ENCODE results near the gene GALR2. TPM values are rescaled to one million over a fixed set of nuclear protein-coding genes. Genes with fewer than 3 reads are reported as not detected.
"Not testable (repeated sequence)": the region's sequence is repeated elsewhere in the genome, so short reads cannot be mapped to it uniquely, and the experiment has no call there.

GALR2 gene
- total RNA-seq, 1 donor from 2014 or later: not detected

- H3K9me3 Mint-ChIP-seq: no peaks in the 10 kb centered on the region
- H3K4me1 Mint-ChIP-seq: no peaks in the 10 kb centered on the region
- peaks cover 29% of the 10 kb centered on the region for H3K36me3 Mint-ChIP-seq (ENCODE audit: low read depth)
- H3K4me3 Mint-ChIP-seq: no peak overlapping the region
- H3K27ac Mint-ChIP-seq (ENCODE audit: unreplicated experiment): peak overlapping the region; percentile 45
- no peak for TF ChIP-seq CTCF (conservative IDR thresholded peaks at IDR 0.05)
- no peak for DNase-seq (ENCODE audit: low read depth, low spot score)
- no peaks in the 10 kb centered on the region for H3K27me3 Mint-ChIP-seq (ENCODE audit: low read depth)
Measured at GRCh38 chr17:76039121-76039520, 35.5 kb upstream of the GALR2 start.

DNA sequence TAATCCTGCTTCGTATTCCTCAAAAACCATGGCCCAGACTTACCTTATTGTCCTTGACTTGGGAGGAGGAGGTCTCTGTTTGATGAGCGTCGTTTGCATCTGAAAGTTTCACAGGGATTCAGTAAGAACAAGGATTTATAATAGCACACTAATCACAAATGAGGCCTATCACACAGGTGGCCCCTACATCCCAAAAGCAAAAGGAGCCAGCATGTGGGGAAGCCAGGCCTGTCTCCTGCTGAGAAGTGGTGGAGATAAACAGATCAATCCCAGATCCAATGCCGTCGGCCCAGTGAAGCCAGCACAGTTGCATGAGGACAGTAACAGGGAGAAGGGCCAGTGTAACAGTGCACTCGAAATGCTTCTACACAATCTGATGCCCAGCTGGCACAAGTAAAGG is 34.2 kb upstream of the GALR2 start:
- Mint-ChIP-seq H3K27me3 (ENCODE audit: low read depth) (no peaks in the 10 kb centered on the region), H3K4me1 (no peaks in the 10 kb centered on the region), H3K4me3 (no peak overlapping the region), H3K36me3 (ENCODE audit: low read depth) (peaks cover 33% of the 10 kb centered on the region), H3K27ac (ENCODE audit: unreplicated experiment) (no peak overlapping the region), H3K9me3 (no peaks in the 10 kb centered on the region)
- DNase-seq (ENCODE audit: low read depth, low spot score): no peak
- no peak for TF ChIP-seq CTCF (conservative IDR thresholded peaks at IDR 0.05)

GRCh38 chr17:76042868-76043267 is 31.7 kb upstream of the GALR2 start:
- not testable (repeated sequence) for H3K9me3 Mint-ChIP-seq; H3K4me3 Mint-ChIP-seq; DNase-seq (ENCODE audit: low read depth, low spot score); H3K27ac Mint-ChIP-seq (ENCODE audit: unreplicated experiment); H3K4me1 Mint-ChIP-seq; H3K27me3 Mint-ChIP-seq (ENCODE audit: low read depth)
- H3K36me3 Mint-ChIP-seq (ENCODE audit: low read depth): peaks cover 36% of the 10 kb centered on the region

DNA sequence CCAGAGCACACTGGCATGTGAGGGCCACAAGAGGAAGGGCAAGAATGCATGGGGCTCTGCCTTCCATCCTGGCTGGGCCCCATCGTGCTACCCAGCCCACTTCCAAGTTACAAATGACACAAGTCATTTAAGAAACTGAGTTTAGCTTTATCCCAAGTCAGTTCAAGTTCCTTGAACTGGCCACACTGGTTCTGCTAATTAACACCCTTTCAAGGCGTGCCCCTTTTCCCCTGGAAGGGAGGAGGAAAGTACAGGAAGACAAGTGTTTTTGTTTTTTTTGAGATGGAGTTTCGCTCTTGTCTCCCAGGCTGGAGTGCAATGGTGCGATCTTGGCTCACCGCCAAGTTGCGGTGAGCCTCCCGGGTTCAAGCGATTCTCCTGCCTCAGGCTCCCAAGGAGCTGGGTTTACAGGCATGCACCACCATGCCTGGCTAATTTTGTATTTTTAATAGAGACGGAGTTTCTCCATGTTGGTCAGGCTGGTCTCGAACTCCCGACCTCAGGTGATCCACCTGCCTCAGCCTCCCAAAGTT is 30.0 kb upstream of the GALR2 start:
- DNase-seq (ENCODE audit: low read depth, low spot score); H3K4me3 Mint-ChIP-seq; H3K4me1 Mint-ChIP-seq; H3K9me3 Mint-ChIP-seq; H3K27ac Mint-ChIP-seq (ENCODE audit: unreplicated experiment); H3K27me3 Mint-ChIP-seq (ENCODE audit: low read depth): not testable (repeated sequence)
- H3K36me3 Mint-ChIP-seq (ENCODE audit: low read depth): peaks cover 30% of the 10 kb centered on the region

DNA sequence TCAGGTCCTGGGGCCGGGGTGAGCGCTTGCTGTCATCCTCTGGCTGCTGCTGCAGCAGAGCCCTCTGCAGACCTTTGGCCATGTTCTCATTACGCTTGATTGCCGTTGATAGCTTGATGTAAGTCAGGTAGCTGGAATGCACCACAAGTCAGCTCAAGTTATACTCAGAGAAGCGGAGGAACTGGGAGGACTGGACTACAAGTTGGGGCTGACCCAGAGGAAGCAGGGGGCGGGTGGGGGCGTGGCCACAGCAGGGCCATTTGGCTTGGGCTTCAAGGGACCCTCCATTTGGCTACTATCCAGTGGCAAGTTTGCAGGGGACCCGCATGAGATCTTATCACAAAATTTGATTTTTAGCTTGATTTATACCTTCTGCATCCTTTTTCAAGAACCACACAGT is 28.5 kb upstream of the GALR2 start:
- peaks cover 15% of the 10 kb centered on the region for H3K4me1 Mint-ChIP-seq
- H3K27me3 Mint-ChIP-seq (ENCODE audit: low read depth): no peaks in the 10 kb centered on the region
- no peak for TF ChIP-seq CTCF (conservative IDR thresholded peaks at IDR 0.05)
- H3K9me3 Mint-ChIP-seq: no peaks in the 10 kb centered on the region
- H3K27ac Mint-ChIP-seq (ENCODE audit: unreplicated experiment): no peak overlapping the region
- H3K36me3 Mint-ChIP-seq (ENCODE audit: low read depth): peaks cover 31% of the 10 kb centered on the region
- H3K4me3 Mint-ChIP-seq: no peak overlapping the region
- DNase-seq (ENCODE audit: low read depth, low spot score): no peak

- H3K36me3 Mint-ChIP-seq (ENCODE audit: low read depth): peaks cover 27% of the 10 kb centered on the region
- TF ChIP-seq CTCF (conservative IDR thresholded peaks at IDR 0.05): no peak
- peak overlapping the region; percentile 24 for H3K27ac Mint-ChIP-seq (ENCODE audit: unreplicated experiment)
- H3K4me3 Mint-ChIP-seq: no peak overlapping the region
- H3K9me3 Mint-ChIP-seq: no peaks in the 10 kb centered on the region
- H3K27me3 Mint-ChIP-seq (ENCODE audit: low read depth): no peaks in the 10 kb centered on the region
- no peak for DNase-seq (ENCODE audit: low read depth, low spot score)
- peaks cover 15% of the 10 kb centered on the region for H3K4me1 Mint-ChIP-seq
Measured at GRCh38 chr17:76048025-76048605, 26.5 kb upstream of the GALR2 start.
